ENCODE measurements around the gene PAN2. TPM values are rescaled to one million over a fixed set of nuclear protein-coding genes. Genes with fewer than 3 reads are reported as not detected.

The PAN2 gene
- total RNA-seq, result 11.8 and 16.3 TPM in 2 replicates

GRCh38 chr12:56333679-56334489 is at the start of gene PAN2:
PAN2 (minus strand) TSS chr12:56334000; CDS start chr12:56333094, 906 bp downstream.

GRCh38 chr12:56362130-56363059 is 28.6 kb upstream of the PAN2 start, which contains the start of gene APOF:
APOF (minus strand) TSS chr12:56362857; CDS start chr12:56362745, 112 bp downstream.

GRCh38 chr12:56359851-56360767 is 26.3 kb upstream of the PAN2 start, which contains the start of gene STAT2:
STAT2 (minus strand) TSS chr12:56360107; CDS start chr12:56356571, 3,536 bp downstream.

GRCh38 chr12:56338308-56339157 is 4.7 kb upstream of the PAN2 start, which contains the start of gene IL23A:
IL23A (plus strand) TSS chr12:56338884; CDS start chr12:56339045, 161 bp downstream.

GRCh38 chr12:56315622-56316473 is 18.0 kb downstream of the PAN2 start, which contains the start of gene CNPY2:
CNPY2 (minus strand) TSS chr12:56315988; CDS start chr12:56315217, 771 bp downstream.

GRCh38 chr12:56299853-56300643 is 33.8 kb downstream of the PAN2 start, which contains the start of gene CS:
CS (minus strand) TSS chr12:56300330; CDS start chr12:56300201, 129 bp downstream.

GRCh38 chr12:56266693-56267442 is 66.9 kb downstream of the PAN2 start, which contains the start of gene COQ10A:
COQ10A (plus strand) TSS chr12:56266942; CDS start chr12:56267119, 177 bp downstream.

Small RNAs within 50 kb of the gene (small RNA-seq; reads per million reads assigned to genes)
- gene RNU7-40P, result not detected

Other genes with a start within 250 kb of the PAN2 start
- gene PA2G4, start 229.4 kb downstream of the PAN2 start, total RNA-seq, result 183 and 261 TPM in 2 replicates
- 1,748 and 2,622 TPM in 2 replicates for gene RPL41, start 217.4 kb downstream of the PAN2 start, total RNA-seq
- gene ZC3H10, start 215.7 kb downstream of the PAN2 start, total RNA-seq, result 7.2 and 7.8 TPM in 2 replicates
- gene ESYT1, start 205.7 kb downstream of the PAN2 start, total RNA-seq, result 331 and 343 TPM in 2 replicates
- 70.0 and 90.5 TPM in 2 replicates for gene MYL6B, start 181.4 kb downstream of the PAN2 start, total RNA-seq
- 1,838 and 2,061 TPM in 2 replicates for gene MYL6, start 175.6 kb downstream of the PAN2 start, total RNA-seq
- 69.6 and 70.5 TPM in 2 replicates for gene SMARCC2, start 144.5 kb downstream of the PAN2 start, total RNA-seq
- 92.1 and 143 TPM in 2 replicates for gene RNF41, start 112.1 kb downstream of the PAN2 start, total RNA-seq
- gene NABP2, start 109.7 kb downstream of the PAN2 start, total RNA-seq, result 30.2 and 33.0 TPM in 2 replicates
- gene SLC39A5, start 103.9 kb downstream of the PAN2 start, total RNA-seq, result not detected in 2 replicates
- gene ANKRD52, start 75.6 kb downstream of the PAN2 start, total RNA-seq, result 23.8 and 27.5 TPM in 2 replicates
- gene COQ10A, start 67.1 kb downstream of the PAN2 start, total RNA-seq, result 7.8 and 11.7 TPM in 2 replicates
- 213 and 238 TPM in 2 replicates for gene CS, start 33.7 kb downstream of the PAN2 start, total RNA-seq
- gene CNPY2, start 18.0 kb downstream of the PAN2 start, total RNA-seq, result 102 and 107 TPM in 2 replicates
- gene IL23A, start 4.9 kb upstream of the PAN2 start, total RNA-seq, result 0.76 TPM in 1 of 2 replicates, not detected in the other
- 69.4 and 94.7 TPM in 2 replicates for gene STAT2, start 26.1 kb upstream of the PAN2 start, total RNA-seq
- not detected in 2 replicates for gene APOF, start 28.9 kb upstream of the PAN2 start, total RNA-seq
- gene TIMELESS, start 115.4 kb upstream of the PAN2 start, total RNA-seq, result 5.2 and 7.5 TPM in 2 replicates
- gene MIP, start 120.7 kb upstream of the PAN2 start, total RNA-seq, result 0.29 TPM in 1 of 2 replicates, not detected in the other
- 2.6 and 3.4 TPM in 2 replicates for gene SPRYD4, start 134.6 kb upstream of the PAN2 start, total RNA-seq
- not detected in 2 replicates for gene GLS2, start 154.2 kb upstream of the PAN2 start, total RNA-seq
- gene RBMS2, start 187.8 kb upstream of the PAN2 start, total RNA-seq, result 49.0 and 59.4 TPM in 2 replicates

All from vein endothelial cell (primary cell).